HG03095 (cell line): ENCODE data around the gene ULK2.

Experiments used
- ATAC-seq: cut with Tn5 transposase; IDR thresholded peaks from one replicate; pipeline ENCODE4 v1.9.1; 2021; ENCODE audit warnings: moderate library complexity; ENCODE audit not compliant: unreplicated experiment

Gene ULK2

GRCh38 chr17:19750020-19750572, 117.6 kb downstream of the ULK2 start:
- no peak for ATAC-seq

- no peak for ATAC-seq
Observed at GRCh38 chr17:19748807-19749193, 118.9 kb downstream of the ULK2 start.

- ATAC-seq = no peak
Observed at GRCh38 chr17:19747829-19748806, 119.6 kb downstream of the ULK2 start, which contains the start of gene ALDH3A1. Gene ALDH3A1, minus strand, starts transcription at chr17:19748298. Its CDS starts 3,169 bp downstream, at chr17:19745129.

GRCh38 chr17:19747159-19747719, 120.5 kb downstream of the ULK2 start:
- ATAC-seq = no peak

- no peak for ATAC-seq
Observed at GRCh38 chr17:19746517-19746916, 121.2 kb downstream of the ULK2 start.

GRCh38 chr17:19744922-19745757, 122.6 kb downstream of the ULK2 start:
- ATAC-seq = no peak

GRCh38 chr17:19744492-19744891, 123.2 kb downstream of the ULK2 start:
- ATAC-seq = no peak

- ATAC-seq = no peak
Observed at GRCh38 chr17:19743101-19744100, 124.3 kb downstream of the ULK2 start.

GRCh38 chr17:19742495-19742894, 125.2 kb downstream of the ULK2 start:
- ATAC-seq = no peak

GRCh38 chr17:19741832-19742457, 125.8 kb downstream of the ULK2 start:
- ATAC-seq = no peak

- ATAC-seq = no peak
Observed at GRCh38 chr17:19740933-19741332, 126.8 kb downstream of the ULK2 start.

GRCh38 chr17:19739241-19740201, 128.2 kb downstream of the ULK2 start:
- no peak for ATAC-seq

GRCh38 chr17:19738757-19739156, 129.0 kb downstream of the ULK2 start:
- ATAC-seq = no peak

GRCh38 chr17:19738073-19738449, 129.7 kb downstream of the ULK2 start:
- ATAC-seq = no peak

- no peak for ATAC-seq
Observed at GRCh38 chr17:19737305-19738072, 130.2 kb downstream of the ULK2 start.

- no peak for ATAC-seq
Observed at GRCh38 chr17:19736071-19736470, 131.7 kb downstream of the ULK2 start.

- no peak for ATAC-seq
Observed at GRCh38 chr17:19733953-19734526, 133.7 kb downstream of the ULK2 start.
